Measurements from ENCODE around the gene RAD51B.
"Not testable (repeated sequence)": the region's sequence is repeated elsewhere in the genome, so short reads cannot be mapped to it uniquely, and the experiment has no call there.

The RAD51B gene

DNA sequence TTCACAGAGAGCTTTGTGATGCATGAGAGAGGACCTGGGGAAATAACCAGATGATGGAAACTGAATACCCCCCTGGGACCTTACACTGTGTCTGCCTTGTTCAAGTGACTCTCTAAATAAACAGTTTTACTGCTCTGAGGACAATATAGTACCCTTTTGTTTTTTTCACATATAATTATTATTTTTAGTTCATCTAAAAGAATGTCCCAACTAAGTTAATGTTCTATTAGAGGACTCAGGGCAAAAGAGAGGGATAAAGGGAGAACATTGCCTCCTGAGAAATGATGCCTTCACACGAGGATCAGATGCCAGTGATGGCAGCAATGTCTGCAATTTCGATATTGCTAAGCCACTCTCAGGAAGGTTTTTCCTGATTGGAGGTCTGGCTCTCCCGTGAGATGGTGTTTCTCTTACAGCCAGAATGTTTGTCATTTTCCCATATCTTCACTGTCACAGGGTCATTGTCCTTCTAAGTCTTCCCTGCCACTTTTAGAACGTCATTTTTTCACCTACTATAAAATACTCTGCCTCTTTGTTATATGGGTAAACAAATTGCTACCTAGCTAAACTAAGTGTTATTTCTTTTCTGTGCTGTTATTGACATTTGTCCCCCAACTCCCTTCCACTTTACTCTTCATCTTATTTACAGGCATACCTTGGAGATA, 201.6 kb downstream of the RAD51B start:
- DNase-seq (ENCODE audit: low read depth in 2 of 2): no peak

DNA sequence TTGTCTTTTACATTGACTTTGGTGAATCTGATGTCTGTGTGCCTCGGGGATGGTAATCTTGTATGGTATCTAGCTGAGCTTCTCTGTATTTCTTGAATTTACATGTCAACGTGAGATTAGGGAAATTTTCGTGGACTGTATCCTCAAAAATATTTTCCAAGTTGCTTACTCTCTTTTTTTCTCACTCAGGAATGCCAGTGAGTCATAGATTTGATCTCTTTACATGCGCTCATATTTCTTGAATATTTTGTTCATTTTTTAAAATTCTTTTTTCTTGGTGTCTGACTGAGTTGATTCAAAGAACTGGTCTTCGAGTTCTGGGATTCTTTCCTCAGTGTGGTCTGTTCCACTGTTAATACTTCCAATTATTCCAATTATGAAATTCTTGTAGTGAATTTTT, 207.7 kb downstream of the RAD51B start:
- no peak for DNase-seq (ENCODE audit: low read depth in 2 of 2)

DNA sequence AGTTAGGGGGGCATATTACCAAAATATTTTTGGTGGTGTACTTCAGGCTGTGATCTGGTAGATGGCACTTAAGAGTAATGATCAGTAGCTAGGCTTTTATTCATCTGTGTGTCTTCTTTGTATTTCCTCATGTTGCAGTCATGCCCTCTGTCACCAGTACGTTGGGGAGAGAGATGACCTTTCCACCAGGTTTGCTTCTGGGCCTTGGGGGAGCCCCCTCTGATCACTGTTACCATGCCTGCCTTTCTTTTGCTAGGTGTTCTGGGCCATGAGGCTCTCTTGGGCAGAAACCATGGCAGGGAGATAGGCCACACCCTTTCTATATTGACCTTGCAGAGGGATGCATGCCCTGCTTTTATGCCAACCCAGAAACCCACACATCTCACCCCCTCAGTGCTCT, 208.5 kb downstream of the RAD51B start:
- no peak for DNase-seq (ENCODE audit: low read depth in 2 of 2)

DNA sequence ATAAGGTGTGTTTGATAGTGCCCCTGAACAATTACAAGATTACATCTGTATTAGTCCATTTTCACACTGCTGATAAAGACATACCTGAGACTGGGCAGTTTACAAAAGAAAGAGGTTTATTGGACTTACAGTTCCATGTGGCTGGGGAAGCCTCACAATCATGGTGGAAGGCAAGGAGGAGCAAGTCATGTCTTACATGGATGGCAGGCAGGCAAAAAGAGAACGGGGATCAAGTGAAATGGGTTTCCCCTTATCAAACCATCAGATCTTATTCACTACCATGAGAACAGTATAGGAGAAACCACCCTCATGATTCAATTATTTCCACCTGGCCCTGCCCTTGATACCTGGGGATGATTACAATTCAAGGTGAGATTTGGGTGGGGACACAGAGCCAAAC, 211.4 kb downstream of the RAD51B start:
- not testable (repeated sequence) for DNase-seq (ENCODE audit: low read depth in 2 of 2)

DNA sequence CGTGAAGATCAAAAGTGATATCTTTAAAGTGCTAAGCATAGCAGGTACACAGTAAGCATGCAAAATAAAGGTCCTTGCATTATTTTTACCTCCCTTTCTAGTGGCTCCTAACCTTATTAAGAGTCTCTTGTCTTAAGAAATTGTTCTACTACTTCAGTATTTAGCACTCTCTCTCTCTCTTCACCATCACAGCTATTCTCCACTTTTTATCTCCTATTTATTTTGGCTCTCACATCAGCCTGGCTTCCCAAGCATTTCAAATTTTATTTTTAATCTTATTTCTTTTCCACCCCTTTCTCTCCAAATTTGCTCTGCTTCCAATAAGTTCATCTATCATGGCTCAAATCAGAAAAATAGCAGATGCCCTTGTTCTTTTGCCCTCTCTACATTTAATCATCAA, 212.6 kb downstream of the RAD51B start:
- no peak for DNase-seq (ENCODE audit: low read depth in 2 of 2)

DNA sequence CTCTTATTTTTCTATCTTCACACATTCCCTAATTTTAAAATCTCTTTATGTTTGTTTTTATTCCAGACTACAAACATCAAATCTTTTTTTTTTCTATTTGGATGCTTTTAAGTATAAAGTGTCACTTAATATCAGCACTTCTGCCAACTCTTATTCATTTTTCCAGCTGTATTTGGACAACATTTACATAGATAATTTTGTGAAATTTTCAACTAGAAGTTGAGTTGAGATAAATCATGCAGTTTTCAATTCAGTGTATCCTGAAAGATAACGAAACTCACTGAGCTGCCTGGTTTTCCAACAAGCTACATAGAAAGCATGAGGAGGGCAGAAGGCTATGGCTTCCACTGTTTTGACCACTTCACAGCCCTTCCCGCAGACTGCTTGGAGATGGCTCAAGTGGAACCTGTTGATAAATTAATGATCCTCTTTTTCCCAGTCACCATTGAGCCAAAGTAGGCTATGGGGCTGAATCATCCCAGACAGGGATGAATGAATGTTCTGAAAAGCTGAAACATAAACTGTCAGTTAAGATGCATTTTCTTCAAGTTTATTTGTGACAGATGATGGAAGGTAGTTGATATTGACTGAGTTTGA, 213.9 kb downstream of the RAD51B start:
- DNase-seq (ENCODE audit: low read depth in 2 of 2): no peak

DNA sequence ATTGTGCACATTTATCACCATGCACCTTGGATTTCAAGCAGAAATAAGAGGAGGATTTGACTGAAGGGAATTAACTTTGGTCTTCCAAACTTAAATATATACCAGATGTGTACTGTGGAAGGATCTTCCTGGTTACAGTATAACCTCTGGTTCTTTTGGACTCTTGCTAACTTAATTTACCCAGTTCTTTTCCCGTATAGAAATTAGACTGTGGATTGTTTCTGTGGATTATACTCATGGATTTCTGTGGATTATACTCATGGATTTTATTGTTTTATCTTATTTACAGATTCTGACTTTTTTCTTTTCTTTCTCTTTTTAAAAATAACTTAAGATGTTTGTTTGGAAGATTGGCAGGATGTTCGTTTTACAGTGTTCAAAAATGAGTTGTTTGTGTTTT, 215.3 kb downstream of the RAD51B start:
- DNase-seq (ENCODE audit: low read depth in 2 of 2): no peak

DNA sequence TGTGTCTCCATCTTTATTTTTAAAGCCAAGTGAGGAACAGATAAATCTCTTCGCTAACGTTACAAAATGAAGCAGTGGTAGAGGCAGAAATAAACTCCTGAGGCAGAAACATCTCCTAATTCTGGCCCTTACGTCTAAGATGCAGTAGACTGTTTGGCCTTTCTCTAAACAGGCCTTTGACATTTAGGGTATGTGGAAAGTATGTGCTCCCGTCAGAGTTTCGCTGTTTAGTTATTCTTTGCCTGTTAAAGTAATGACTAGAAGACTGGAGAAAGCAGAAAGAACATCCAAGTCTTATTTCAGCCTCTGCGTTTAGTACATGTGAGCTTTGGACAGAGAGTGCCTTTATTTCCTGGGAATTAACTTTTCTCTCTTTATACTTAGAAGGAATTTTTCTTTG, 216.6 kb downstream of the RAD51B start:
- DNase-seq (ENCODE audit: low read depth in 2 of 2): no peak

DNA sequence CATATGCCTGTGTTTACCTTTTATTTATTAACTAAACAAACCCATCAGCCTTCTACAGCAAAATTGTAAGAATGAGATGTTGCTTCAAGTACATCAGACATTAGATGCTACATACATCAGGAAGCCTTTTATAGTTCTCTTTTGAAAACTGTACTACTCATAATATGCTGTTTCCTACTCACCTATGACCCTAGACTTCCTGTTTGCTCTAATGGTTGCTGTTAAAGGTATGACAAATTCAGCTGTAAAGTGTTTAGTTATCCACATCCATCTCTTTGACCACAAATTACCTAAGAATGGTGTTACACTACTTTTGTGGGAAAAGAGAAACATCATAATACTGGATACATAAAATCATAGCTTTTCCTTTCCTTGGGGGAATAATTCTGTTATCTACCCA, 220.0 kb downstream of the RAD51B start:
- no peak for DNase-seq (ENCODE audit: low read depth in 2 of 2)

DNA sequence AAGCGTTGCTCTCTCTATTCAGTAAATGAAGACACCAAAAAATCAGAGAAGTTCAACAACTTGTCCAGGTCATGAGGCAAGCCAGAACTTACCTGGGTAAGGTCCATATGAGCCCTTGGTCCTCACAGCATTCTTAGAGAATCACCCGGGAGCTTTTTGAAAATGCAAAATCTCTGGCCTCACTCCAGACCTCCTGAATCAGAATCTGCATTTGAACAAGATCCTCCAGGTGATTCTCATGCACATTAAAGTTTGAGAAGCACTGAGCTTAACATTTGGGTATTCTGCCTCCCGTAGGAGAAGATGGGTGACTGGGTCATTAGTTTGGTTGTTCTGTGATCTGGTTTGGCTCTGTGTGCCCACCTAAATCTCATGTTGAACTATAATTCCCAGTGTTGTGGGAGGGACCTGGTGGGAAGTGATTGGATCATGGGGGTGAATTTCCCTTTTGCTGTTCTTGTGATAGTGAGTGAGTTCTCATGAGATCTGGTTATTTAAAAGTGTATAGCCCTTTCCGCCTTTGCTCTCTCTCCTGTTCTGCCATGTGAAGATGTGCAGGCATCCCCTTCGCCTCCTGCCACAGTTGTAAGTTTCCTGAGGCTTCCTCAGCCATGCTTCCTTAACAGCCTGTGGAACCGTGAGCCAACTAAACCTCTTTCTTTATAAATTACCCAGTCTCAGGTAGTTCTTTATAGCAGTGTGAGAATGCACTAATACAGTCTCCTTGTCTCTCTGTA, 221.2 kb downstream of the RAD51B start:
- no peak for DNase-seq (ENCODE audit: low read depth in 2 of 2)

DNA sequence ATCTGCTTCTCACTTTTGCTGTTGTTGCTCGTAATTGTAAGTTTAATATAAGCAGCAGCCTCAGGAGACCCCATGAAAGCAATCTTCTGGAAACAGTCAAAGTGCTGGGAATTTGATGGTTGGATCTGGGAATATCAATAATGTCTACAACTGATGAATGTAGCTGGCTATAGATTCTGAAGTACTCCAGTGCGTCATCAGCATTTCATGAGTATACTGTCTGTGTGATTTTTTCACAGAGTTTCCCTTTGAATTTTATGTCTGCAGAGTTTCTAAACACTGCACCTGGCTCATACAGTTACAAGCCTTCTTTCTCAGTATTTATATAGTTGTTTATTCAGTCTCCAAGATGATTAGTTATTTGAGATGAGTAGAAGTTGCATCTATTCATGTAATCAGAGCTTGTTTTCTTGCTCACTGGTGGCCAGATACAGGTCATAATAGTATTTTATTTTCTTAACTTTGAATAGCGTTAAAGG, 222.3 kb downstream of the RAD51B start:
- no peak for DNase-seq (ENCODE audit: low read depth in 2 of 2)

DNA sequence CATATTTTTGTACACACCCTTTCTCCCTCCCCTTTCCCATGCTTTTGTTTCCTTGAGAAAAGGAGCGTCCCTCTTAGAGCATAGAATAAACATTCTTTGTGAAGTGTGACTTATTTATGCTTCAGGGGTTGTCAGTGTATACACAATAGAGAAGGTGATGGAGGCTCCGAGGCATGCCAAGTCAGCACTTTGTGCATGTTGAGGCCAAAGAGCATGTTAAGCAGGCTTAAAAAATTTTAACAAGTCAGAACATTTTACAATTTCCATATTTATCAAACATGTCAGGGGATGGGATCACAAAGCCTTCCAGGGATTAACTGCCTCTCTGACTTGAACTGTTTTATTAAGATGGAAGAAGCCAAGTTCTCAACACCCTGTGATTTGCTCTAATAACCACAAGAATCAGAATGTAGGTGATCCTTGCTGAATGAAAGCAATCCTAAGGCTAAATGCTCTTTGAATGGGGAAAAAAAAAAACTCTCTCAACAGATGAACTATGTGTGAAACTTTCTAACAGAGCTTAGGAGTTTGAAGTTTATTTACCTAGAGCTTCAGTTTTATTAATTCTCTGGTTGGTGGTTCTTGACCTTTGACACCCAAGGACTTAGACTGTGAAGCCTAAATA, 223.1 kb downstream of the RAD51B start:
- DNase-seq (ENCODE audit: low read depth in 2 of 2): no peak

DNA sequence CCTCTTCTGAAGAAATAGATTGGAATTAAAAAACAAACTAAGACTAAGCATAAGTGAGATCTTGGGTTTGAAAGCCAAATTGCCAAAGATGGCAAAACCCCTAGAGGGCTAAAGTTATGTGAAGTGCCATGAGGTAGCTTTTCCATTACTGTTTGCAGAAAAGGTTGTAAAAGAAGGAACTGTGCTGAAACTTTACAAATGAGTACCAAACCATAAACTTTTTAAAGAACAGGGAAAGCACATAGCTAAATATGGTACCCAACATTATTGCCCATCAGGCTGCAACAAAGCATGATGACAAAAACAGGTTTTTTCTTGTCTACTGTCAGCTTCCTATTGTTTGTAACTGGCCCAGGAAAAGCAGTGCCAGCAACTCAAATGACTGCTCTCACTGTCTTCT, 224.2 kb downstream of the RAD51B start:
- no peak for DNase-seq (ENCODE audit: low read depth in 2 of 2)

DNA sequence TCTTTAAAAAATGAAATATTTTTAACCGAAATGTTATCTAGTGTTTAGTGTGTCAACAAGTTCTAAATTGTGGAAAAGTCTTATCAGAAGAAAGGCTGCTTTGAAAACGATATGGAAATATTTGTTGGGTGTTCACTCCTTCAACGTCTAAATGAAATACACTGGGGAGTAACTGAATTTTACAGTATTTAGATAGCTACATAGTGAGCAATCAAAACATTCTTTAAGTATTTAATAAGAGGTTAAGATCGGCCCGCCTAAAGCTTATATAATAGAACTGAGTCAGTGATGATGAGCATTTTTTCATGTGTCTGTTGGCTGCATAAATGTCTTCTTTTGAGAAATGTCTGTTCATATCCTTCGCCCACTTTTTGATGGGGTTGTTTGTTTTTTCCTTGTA, 228.3 kb downstream of the RAD51B start:
- no peak for DNase-seq (ENCODE audit: low read depth in 2 of 2)

DNA sequence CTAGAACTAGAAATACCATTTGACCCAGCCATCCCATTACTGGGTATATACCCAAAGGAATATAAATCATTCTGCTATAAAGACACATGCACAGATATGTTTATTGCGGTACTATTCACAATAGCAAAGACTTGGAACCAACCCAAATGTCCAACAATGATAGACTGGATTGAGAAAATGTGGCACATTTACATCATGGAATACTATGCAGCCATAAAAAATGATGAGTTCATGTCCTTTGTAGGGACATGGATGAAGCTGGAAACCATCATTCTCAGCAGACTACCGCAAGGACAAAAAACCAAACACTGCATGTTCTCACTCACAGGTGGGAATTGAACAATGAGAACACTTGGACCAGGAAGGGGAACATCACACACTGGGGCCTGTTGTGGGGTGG, 229.2 kb downstream of the RAD51B start:
- DNase-seq (ENCODE audit: low read depth in 2 of 2): not testable (repeated sequence)

DNA sequence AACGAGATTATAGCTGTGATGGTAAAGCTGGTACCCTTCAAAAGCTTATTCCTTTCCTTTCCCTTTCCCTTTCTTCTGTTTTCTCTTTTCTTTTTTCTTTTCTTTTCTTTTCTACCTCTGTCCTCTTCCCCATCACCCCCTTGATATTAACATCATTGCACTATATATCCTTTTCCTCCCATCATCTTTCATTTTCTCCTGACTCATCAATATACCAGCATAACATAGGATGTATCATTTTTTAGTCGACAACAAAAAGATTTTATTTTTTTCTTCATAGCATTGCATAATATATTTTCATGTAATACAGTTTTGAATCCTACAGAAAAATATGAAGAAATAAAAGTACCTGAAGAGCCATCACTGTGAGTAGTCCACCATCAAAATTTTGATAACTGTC, 230.6 kb downstream of the RAD51B start:
- no peak for DNase-seq (ENCODE audit: low read depth in 2 of 2)

DNA sequence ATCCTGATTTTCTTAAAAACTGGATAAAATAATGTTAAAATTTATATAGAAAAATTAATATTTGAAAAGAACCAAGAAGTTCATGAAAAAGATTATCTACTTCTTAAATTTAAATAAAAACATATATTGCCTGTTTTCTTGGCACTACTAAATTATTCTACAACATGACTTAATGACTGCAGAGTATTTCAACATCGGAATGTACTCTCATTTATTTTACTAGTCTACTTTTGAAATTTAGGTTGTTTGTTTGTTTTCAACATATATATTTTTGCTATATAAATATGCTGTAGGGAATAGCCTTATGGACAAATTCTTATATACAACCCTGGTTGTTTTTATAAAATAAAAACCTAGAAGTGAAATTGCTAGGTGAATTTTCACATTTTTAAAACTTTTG, 231.6 kb downstream of the RAD51B start:
- DNase-seq (ENCODE audit: low read depth in 2 of 2): no peak

DNA sequence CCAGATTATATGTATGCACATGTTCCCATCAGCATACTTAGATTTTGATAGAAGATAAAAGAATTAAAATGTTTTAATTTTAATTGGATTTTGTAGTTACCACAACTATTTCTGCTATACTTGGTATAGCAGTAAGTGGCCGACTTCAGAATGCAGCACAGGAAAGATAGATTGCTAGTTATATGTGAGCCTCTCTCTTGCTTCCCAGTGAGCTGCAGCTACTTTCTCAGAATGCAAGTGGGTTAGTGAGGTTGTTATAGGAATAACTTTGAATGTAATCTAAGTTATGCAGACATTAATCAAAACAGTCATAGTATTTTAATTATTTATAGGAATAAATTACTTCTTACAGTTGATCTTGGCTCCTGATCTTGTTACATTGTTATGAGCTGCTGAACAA, 240.6 kb downstream of the RAD51B start:
- no peak for DNase-seq (ENCODE audit: low read depth in 2 of 2)

DNA sequence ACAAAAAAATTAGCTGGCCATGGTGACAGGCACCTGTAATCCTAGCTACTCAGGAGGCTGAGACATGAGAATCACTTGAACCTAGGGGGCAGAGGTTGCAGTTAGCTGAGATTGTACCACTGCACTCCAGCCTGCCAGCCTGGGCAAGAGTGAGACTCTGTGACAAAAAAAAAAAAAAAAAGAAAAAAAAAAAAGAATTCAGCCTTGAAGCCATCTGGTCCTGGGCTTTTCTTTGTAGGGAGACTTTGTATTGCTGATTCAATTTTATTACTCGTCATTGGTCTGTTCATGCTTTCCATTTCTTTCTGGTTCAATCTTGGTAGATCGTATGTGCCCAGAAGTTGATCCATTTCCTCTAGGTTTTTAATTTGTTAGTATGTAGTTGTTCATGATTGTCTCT, 243.1 kb downstream of the RAD51B start:
- DNase-seq (ENCODE audit: low read depth in 2 of 2): no peak

DNA sequence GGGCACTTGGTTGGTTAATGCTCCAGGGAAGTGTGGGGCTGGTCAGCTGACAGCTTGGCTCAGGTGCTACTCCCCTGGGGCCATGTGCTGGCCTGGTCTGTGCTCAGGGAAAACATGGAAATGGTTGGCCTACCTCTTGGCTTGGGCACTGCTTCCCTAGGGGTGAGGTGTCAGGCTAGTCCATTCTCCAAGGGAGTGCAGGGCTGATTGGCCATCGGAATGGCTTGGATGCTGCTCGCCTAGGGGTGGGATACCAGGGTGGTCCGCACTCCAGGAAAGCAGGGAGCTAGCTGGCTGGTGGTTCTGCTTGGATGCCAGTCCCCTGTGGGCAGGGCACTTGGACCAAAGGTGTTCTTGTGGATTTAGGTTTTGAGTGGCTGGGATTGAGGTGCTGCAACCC, 245.7 kb downstream of the RAD51B start:
- DNase-seq (ENCODE audit: low read depth in 2 of 2): no peak

DNA sequence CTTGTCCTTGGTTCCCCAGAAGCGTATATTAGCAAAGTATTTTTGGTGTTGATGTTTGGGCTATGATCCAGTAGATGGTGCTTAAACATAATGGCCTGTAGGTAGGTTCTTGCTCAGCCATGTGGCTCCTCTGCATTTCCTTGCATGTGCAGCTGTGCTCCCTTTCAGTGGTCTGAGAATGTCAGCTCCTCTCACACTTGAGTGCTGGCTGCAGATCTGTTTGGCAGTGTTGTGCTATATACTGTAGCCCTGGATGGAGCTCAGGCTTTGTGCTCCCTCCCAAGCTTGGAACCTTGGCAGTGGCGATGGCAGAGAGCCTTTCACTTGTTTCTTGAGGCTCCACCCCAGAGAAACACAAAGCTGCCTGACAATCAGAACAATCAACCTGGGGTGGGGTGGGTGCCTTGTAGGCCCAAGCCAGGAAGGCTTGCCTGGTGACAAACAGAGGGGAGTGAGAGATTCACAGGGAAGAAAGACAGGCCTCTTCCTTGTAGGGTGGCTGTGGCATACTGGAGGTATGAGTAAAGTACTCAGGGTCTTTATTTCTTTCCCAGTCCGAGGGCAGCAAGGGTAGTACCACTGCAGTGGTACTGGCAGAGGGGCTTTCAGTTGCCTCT, 255.3 kb downstream of the RAD51B start:
- DNase-seq (ENCODE audit: low read depth in 2 of 2): no peak

DNA sequence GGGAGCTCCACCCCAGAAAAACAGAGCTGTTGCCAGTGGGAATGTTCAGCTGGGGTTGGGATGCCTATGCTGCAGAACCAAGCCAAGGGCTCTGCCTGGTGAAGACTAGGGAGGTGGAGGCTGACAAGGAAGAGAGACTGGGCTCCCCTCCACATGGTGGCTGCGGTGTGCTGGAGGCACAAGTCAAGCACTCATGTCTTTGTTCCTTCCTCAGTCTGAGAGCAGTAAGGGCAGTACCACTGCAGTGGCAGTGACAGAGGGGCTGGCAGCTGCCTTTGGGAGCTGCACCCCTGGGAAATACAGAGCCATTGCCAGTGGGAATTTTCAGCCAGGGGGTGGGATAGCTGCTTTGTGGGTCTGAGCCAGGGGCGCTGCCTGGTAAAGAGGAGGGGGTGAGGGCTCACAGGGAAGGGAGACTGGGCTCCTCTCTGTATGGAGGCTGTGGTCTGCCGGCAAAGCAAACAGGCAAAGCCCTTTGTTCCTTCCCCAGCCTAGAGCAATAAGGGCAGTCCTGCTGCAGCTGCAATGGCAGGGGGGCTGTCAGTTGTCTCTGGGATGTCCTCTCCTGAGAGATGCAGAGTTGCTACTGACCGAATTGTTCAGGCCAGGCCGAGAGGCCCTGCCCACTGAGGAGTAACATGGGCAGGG, 255.9 kb downstream of the RAD51B start:
- DNase-seq (ENCODE audit: low read depth in 2 of 2): no peak
